Tibial nerve (tissue), 4 donors: ENCODE measurements around the gene SMPD2. TPM values are rescaled to one million over a fixed set of nuclear protein-coding genes. Genes with fewer than 3 reads are reported as not detected.

ENCODE experiments used
- DNase-seq, 2 donors: peaks; one replicate each; pipeline ENCODE4 v3.0.0-alpha.2; 2019; ENCODE audit warnings: low spot score in 2 of 2
- H3K27ac ChIP-seq, 4 donors: fragments of 200-600 bp; sonication (generic) in 3 of 4; one replicate each; pipeline ENCODE4 v1.5.1; 2017 to 2019; ENCODE audit warnings: mild to moderate bottlenecking in 1 of 4
- H3K27me3 ChIP-seq, 2 donors: fragments of 200-600 bp; sonication (generic) in 1 of 2; one replicate each; pipeline versions ENCODE4 v1.5.1 to v1.6.0; 2017 to 2019
- H3K36me3 ChIP-seq, 3 donors: fragments of 200-600 bp; sonication (generic); one replicate each; pipeline ENCODE4 v1.5.1; 2018 to 2019
- H3K4me1 ChIP-seq, 4 donors: fragments of 200-600 bp; sonication (generic) in 3 of 4; one replicate each; pipeline ENCODE4 v1.5.1; 2017 to 2019
- H3K4me3 ChIP-seq, 4 donors: fragments of 200-600 bp; sonication (generic) in 3 of 4; one replicate each; pipeline ENCODE4 v1.5.1; 2017 to 2019; ENCODE audit warnings: mild to moderate bottlenecking in 1 of 4, moderate library complexity in 1 of 4
- H3K9me3 ChIP-seq, 4 donors: fragments of 200-600 bp; sonication (generic) in 3 of 4; one replicate each; pipeline ENCODE4 v1.5.1; 2017 to 2019
- CTCF ChIP-seq, 5 experiments: fragments of 200-600 bp in 3 of 5; fragments of 450-650 bp in 2 of 5; sonication (generic) in 3 of 5; IDR thresholded peaks; one replicate each; pipeline ENCODE4 v1.5.1; 2016 to 2019; ENCODE audit warnings: antibody characterized with exemption in 5 of 5, mild to moderate bottlenecking in 3 of 5, moderate library complexity in 2 of 5
- EP300 ChIP-seq, 2 donors: sonication (generic); formaldehyde crosslinking; IDR thresholded peaks; one replicate each; pipeline ENCODE4 v1.6.1; 2017; ENCODE audit warnings: antibody characterized with exemption in 2 of 2, mild to moderate bottlenecking in 1 of 2
- POLR2A ChIP-seq, 2 donors: fragments of 450-650 bp; IDR thresholded peaks; one replicate each; pipeline ENCODE4 v1.6.1; 2017; ENCODE audit warnings: antibody characterized with exemption in 2 of 2, mild to moderate bottlenecking in 2 of 2, moderate library complexity in 2 of 2
- WGBS, 2 donors: methylation state at CpG; one replicate each; pipeline ENCODE4 v1.1.5; 2018; 5-methylcytosine and 5-hydroxymethylcytosine counted together
- total RNA-seq, 4 donors: library from RNA; depleted of rRNA; stranded (reverse); fragments of >200 nt; gene quantifications; one replicate each; pipeline ENCODE4 v1.1.0, GENCODE V29; 2016

Gene SMPD2
- total RNA-seq, 4 donors from 2014 or later: 12.6 to 32.4 (median 17.1) TPM

GRCh38 chr6:109453594-109454495 is 13.3 kb downstream of the SMPD2 start:
- Histone ChIP-seq H3K36me3 (peaks cover 0 to 43% (median 6%) of the 10 kb centered on the region in 3 donors), H3K4me3 (peak overlapping the region; percentile 58 to 92 (median 82)), H3K9me3 (no peaks in the 10 kb centered on the region), H3K4me1 (peaks cover 0 to 38% (median 18%) of the 10 kb centered on the region in 4 donors), H3K27ac (peak overlapping the region; percentile 56 to 93 (median 92)), H3K27me3 (no peaks in the 10 kb centered on the region)
- TF ChIP-seq POLR2A (IDR thresholded peaks at IDR 0.05): no peak
- TF ChIP-seq CTCF (IDR thresholded peaks at IDR 0.05): no peak
- TF ChIP-seq EP300 (IDR thresholded peaks at IDR 0.05): no peak
- no peak for DNase-seq
- 89% methylated on average over 25 to 26 of the region's 27 CpGs for WGBS, 2 donors

- 5 to 6% methylated on average over 30 to 41 of the region's 48 CpGs for WGBS, 2 donors
- Histone ChIP-seq H3K36me3 (peaks cover 0 to 34% (median 6%) of the 10 kb centered on the region in 3 donors), H3K4me1 (peaks cover 0 to 38% (median 18%) of the 10 kb centered on the region in 4 donors), H3K4me3 (peak overlapping the region; percentile 58 to 92 (median 82)), H3K9me3 (no peaks in the 10 kb centered on the region), H3K27me3 (no peaks in the 10 kb centered on the region), H3K27ac (peak overlapping the region; percentile 56 to 93 (median 92))
- TF ChIP-seq POLR2A (IDR thresholded peaks at IDR 0.05): peak; percentile 31 to 34
- TF ChIP-seq CTCF (IDR thresholded peaks at IDR 0.05): no peak
- TF ChIP-seq EP300 (IDR thresholded peaks at IDR 0.05): peak in 1 of 2 donors; percentile 65
- peak in 1 of 2 donors; percentile 41 for DNase-seq
Observed at GRCh38 chr6:109454496-109455436, 14.2 kb downstream of the SMPD2 start.

- no peaks in the 10 kb centered on the region for H3K27me3 ChIP-seq
- H3K4me1 ChIP-seq: peaks cover 0 to 38% (median 16%) of the 10 kb centered on the region in 4 donors
- peaks cover 0 to 27% (median 6%) of the 10 kb centered on the region in 3 donors for H3K36me3 ChIP-seq
- H3K27ac ChIP-seq: peak within 1 kb of the TSS; percentile 56 to 93 (median 92)
- peak; percentile 54 to 62 for DNase-seq
- peak within 1 kb of the TSS; percentile 58 to 92 (median 82) for H3K4me3 ChIP-seq
- no peaks in the 10 kb centered on the region for H3K9me3 ChIP-seq
- peak; percentile 12 to 20 for TF ChIP-seq POLR2A (IDR thresholded peaks at IDR 0.05)
- peak in 1 of 2 donors; percentile 14 for TF ChIP-seq EP300 (IDR thresholded peaks at IDR 0.05)
- TF ChIP-seq CTCF (IDR thresholded peaks at IDR 0.05): peak; percentile 36 to 59 (median 48)
- WGBS, 2 donors: 0% methylated on average over 17 to 20 of the region's 70 CpGs
Observed at GRCh38 chr6:109455437-109456110, 15.1 kb downstream of the SMPD2 start, which contains the start of gene MICAL1. Gene MICAL1, minus strand, starts transcription at chr6:109455772. Its CDS starts 1,576 bp downstream, at chr6:109454196.

- peak overlapping the region; percentile 58 to 92 (median 82) for H3K4me3 ChIP-seq
- H3K9me3 ChIP-seq: no peaks in the 10 kb centered on the region
- peak overlapping the region; percentile 56 to 93 (median 92) for H3K27ac ChIP-seq
- TF ChIP-seq POLR2A (IDR thresholded peaks at IDR 0.05) (no peak), CTCF (IDR thresholded peaks at IDR 0.05) (peak in 2 of 5 experiments; percentile 6 to 9), EP300 (IDR thresholded peaks at IDR 0.05) (no peak)
- H3K4me1 ChIP-seq: peaks cover 0 to 38% (median 16%) of the 10 kb centered on the region in 4 donors
- no peak for DNase-seq
- no peaks in the 10 kb centered on the region for H3K27me3 ChIP-seq
- 7 to 20% methylated on average over 9 to 35 of the region's 38 CpGs for WGBS, 2 donors
- peaks cover 0 to 26% (median 6%) of the 10 kb centered on the region in 3 donors for H3K36me3 ChIP-seq
Observed at GRCh38 chr6:109456111-109456583, 15.6 kb downstream of the SMPD2 start.
